DND-41 (cell line): ENCODE measurements around the gene RIMKLA.

Experiments
- ATAC-seq: fragments of 200-7000 bp; cut with Tn5 transposase; 3 replicates; pipeline ENCODE4 v1.9.1; 2021; ENCODE audit warnings: low read depth; ENCODE audit not compliant: insufficient read depth
- DNase-seq: peaks from one replicate; pipeline ENCODE4 v3.0.0-alpha.2; 2020
- H2AFZ ChIP-seq: 2 replicates; pipeline ENCODE4 v1.6.0; 2012; ENCODE audit warnings: low read depth, low read length
- H3K27ac ChIP-seq: 2 replicates; pipeline ENCODE4 v1.5.1; 2012; ENCODE audit warnings: low read length, inconsistent platforms
- H3K27me3 ChIP-seq: fragments of 200-600 bp; sonication (generic); 2 replicates; pipeline ENCODE4 v1.6.0; 2012; ENCODE audit warnings: low read length, mild to moderate bottlenecking, inconsistent platforms; ENCODE audit not compliant: insufficient read depth, poor library complexity
- H3K36me3 ChIP-seq: 2 replicates; pipeline ENCODE4 v1.5.1; 2012; ENCODE audit warnings: low read length, inconsistent platforms; ENCODE audit not compliant: insufficient read depth
- H3K4me1 ChIP-seq: 2 replicates; pipeline ENCODE4 v1.5.1; 2012; ENCODE audit warnings: mild to moderate bottlenecking, low read length; ENCODE audit not compliant: insufficient read depth
- H3K4me2 ChIP-seq: 2 replicates; pipeline ENCODE4 v1.6.0; 2012; ENCODE audit warnings: mild to moderate bottlenecking, moderate library complexity, low read length, inconsistent platforms; ENCODE audit not compliant: insufficient read depth
- H3K4me3 ChIP-seq, 2 experiments: fragments of 200-600 bp in 1 of 2; shearing (Covaris generic) in 1 of 2; 2 replicates each; pipeline ENCODE4 v1.5.1; 2012 to 2016; ENCODE audit warnings: inconsistent platforms in 2 of 2, low read length in 2 of 2, mild to moderate bottlenecking in 2 of 2, low read depth in 1 of 2, moderate library complexity in 1 of 2
- H3K79me2 ChIP-seq: 2 replicates; pipeline ENCODE4 v1.6.0; 2012; ENCODE audit warnings: low read length, inconsistent platforms; ENCODE audit not compliant: insufficient read depth
- H3K9ac ChIP-seq: 2 replicates; pipeline ENCODE4 v1.6.0; 2012; ENCODE audit warnings: low read depth, mild to moderate bottlenecking, inconsistent platforms, low read length, moderate library complexity
- H3K9me3 ChIP-seq: 2 replicates; pipeline ENCODE4 v1.5.1; 2012; ENCODE audit warnings: low read length, moderate library complexity, mild to moderate bottlenecking, inconsistent platforms; ENCODE audit not compliant: insufficient read depth, severe bottlenecking
- H4K20me1 ChIP-seq: 2 replicates; pipeline ENCODE4 v1.6.0; 2012; ENCODE audit warnings: low read length; ENCODE audit not compliant: insufficient read depth
- CTCF ChIP-seq: IDR thresholded peaks from 2 replicates; pipeline ENCODE4 v1.5.1; 2012; ENCODE audit warnings: borderline replicate concordance, low read length, moderate library complexity, mild to moderate bottlenecking; ENCODE audit not compliant: poor library complexity, severe bottlenecking; ENCODE audit errors: extremely low read depth
- EZH2 ChIP-seq: IDR thresholded peaks from 3 replicates; pipeline ENCODE4 v1.6.1; 2012; ENCODE audit warnings: borderline replicate concordance, low read depth, mild to moderate bottlenecking, moderate library complexity, low read length, inconsistent platforms; ENCODE audit not compliant: severe bottlenecking

RIMKLA gene

GRCh38 chr1:42469727-42470126 lies 89.1 kb downstream of the RIMKLA start:
- Histone ChIP-seq H3K9ac (no peak overlapping the region), H3K4me3 (no peak overlapping the region), H3K27ac (no peak overlapping the region), H2AFZ (no peak overlapping the region), H3K79me2 (no peaks in the 10 kb centered on the region), H3K36me3 (no peaks in the 10 kb centered on the region), H3K4me1 (no peaks in the 10 kb centered on the region), H4K20me1 (no peaks in the 10 kb centered on the region), H3K9me3 (no peaks in the 10 kb centered on the region), H3K4me2 (no peak overlapping the region), H3K27me3 (no peaks in the 10 kb centered on the region)
- no peak for DNase-seq
- TF ChIP-seq CTCF: no peak
- no peak for TF ChIP-seq EZH2
- no peak for ATAC-seq
